Activated CD4-positive, alpha-beta T cell treated with anti-CD3 and anti-CD28 coated beads, Interleukin-2, amount 50 U/mL, for 16 hours (primary cell): ENCODE data around the gene PIGU.

Experiments used
- DNase-seq: peaks from one replicate; pipeline ENCODE4 v3.0.0-alpha.2; 2020

PIGU gene

DNA sequence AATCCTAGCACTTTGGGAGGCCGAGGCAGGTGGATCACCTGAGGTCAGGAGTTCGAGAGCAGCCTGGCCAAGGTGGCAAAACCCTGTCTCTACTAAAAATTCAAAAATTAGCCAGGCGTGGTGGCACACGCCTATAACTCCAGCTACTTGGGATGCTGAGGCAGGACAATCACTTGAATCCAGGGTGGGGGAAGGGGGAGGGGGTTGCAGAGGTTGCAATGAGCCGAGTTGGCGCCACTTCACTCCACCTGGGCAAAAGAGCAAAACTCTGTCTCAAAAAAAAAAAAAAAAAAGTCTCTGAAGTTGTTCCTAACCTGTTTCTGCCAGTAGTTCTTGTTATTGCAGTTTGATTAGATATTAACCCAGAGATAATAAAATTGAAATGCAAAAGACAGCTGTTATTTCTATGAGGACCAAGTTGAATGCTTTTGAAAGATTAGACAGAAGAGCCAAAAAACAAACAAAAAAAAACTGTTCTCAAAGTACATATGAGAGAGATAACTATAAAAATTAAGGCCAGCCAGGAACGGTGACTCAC, 22.6 kb downstream of the PIGU start:
- DNase-seq, result no peak

DNA sequence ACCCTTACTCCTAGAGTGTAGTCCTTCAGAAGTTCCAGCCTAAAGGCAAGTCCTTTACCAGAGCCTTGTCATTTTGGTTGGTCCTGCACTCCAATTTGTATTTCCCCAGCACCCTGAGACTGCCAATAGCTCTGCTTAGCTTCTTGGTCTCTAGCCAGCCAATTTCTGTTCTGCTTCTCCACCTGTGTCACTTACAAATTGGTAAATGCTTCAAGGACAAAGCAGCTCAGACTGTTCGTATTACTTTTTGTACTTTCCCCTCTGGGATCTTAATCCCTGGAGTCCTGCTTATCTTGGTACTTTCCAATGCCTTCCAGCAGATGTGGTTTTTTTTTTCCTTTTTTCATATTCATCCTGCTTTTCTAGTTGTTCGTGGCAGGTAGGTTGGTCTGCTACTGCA, 25.7 kb downstream of the PIGU start:
- no peak for DNase-seq

DNA sequence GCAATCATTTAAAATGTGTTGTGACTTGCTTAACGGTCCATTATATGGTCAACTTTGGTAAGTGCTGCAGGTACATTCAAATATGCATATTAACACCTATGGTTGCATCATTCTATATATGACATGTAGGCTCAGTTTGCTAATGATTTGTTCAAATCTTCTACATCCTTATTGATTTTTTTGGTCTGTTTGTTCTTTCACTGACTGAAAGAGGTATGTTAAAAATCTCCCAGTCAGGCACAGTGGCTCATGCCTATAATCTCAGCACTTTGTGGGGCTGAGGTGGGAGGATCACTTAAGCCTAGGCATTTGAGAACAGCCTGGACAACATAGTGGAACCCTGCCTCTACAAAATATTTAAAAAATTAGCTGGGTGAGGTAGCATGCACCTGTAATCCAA, 29.2 kb downstream of the PIGU start:
- DNase-seq, result no peak

- DNase-seq, result no peak
These were observed 31.9 kb downstream of the PIGU start for GRCh38 chr20:34644951-34645350.

GRCh38 chr20:34644345-34644744, 32.5 kb downstream of the PIGU start:
- no peak for DNase-seq

DNA sequence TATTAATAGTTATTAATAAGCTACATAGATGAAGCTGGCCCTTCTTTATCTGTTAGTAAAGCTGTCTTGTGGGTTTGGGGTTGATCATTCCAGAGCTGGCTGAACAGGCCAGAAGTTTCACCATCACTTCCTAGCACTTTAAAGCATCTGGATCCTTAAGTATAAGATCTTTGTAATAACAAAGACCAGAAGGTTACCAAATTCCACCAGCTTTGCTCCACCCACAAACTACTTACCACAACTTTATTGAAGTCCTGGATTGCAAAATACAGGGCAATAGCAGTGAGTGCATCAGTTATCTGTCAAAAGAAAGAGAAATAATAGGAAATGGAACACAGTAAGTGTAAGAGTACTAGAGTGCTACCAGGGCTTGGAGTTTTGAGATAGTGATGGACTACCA, 33.0 kb downstream of the PIGU start:
- DNase-seq, result no peak

GRCh38 chr20:34642009-34642408, 34.9 kb downstream of the PIGU start:
- no peak for DNase-seq

- DNase-seq, result no peak
These were observed 37.1 kb downstream of the PIGU start for GRCh38 chr20:34639755-34640222.

- no peak for DNase-seq
These were observed 38.4 kb downstream of the PIGU start for GRCh38 chr20:34638532-34638931.

DNA sequence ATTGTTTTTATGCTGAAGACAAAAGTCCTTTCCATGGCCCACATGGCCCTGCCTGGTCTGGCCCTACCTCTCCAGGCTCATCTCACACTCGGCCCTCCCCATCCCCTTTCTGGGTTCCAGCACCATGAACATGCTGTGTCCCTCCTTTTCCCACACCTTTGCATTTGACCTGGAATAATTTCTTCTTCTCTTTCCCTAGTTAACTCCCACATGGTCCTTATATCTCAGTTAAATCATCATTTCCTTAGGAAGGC, 38.9 kb downstream of the PIGU start:
- no peak for DNase-seq

- DNase-seq, result no peak
These were observed 39.5 kb downstream of the PIGU start for GRCh38 chr20:34637245-34638038.

DNA sequence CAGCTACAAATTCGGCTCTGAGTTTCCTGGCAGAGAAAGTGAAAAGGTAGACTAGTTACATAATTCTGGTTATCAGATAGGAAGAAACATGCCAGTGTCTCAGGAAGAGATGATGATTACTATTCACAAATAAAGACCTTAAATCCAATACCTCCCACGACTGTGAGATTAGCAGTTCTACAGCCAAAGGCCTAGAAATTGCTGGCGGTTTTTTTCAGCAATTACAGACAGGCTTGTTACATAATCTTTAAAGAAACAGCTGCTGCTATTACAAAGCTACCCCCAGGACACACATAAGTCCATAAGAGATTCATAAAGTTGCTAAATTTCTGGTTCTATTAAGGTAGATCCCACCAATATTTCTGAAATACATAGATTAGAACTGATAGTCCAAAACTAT, 40.2 kb downstream of the PIGU start:
- no peak for DNase-seq

DNA sequence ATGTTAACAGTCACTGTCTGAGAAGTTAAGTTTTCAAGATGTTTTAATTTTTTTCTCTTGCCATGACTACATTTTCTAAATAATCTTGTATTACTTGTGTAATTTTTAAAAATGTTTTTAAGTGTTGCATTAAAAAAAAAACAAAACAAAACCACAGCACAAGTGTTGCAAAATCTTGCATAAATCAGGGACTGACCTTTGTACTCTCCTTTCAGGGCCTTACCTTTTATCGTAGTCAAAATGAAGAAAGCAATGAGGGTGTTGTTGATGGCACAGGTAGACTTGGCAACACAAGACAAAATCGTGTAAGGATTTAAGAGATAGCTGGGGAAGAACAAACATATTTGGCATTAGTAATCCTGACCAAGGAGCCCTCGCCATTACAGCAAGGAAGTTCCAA, 42.5 kb downstream of the PIGU start:
- no peak for DNase-seq

DNA sequence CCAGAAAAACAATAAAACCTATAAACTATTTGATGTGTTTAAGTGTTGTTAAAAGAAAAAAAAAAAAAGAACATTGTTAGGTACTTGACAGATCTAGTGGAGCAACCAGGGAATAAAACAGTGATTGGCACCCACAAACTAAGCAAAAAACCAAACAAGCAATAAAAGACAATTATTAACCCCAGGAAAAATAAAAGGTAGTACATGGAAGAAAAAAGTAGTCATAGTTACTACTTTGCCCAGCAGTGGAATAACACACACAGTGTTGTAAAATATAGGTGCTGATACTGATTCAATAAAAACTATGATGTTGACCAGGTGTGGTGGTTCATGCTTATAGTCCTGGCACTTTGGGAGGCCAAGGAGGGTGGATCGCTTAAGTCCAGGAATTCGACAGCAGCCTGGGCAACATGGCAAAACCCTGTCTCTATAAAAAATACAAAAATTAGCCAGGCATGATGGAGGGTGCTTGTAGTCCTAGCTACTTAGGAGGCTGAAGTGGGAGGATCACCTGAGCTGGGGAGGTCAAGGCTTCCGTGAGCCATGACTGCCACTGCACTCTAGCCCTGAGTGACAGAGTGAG, 43.9 kb downstream of the PIGU start:
- DNase-seq, result no peak

DNA sequence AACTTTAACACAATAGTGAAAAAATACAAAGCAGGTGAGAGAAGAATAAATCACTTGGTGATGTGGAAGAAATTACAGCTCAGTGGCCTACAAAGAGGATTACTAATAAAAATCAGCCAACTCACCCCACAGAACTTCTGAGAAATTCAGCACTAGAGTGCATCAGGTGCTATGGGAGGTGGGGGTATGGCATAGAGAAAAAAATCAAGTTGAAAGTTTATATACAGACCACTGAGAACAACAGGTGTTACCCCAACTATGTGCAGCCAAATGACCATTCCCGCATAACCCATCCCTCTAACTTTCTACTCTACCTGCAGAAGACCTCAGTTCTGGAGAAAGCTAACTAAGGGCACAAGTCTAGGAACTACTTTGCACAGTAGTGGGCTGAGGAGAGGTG, 47.0 kb downstream of the PIGU start:
- no peak for DNase-seq

DNA sequence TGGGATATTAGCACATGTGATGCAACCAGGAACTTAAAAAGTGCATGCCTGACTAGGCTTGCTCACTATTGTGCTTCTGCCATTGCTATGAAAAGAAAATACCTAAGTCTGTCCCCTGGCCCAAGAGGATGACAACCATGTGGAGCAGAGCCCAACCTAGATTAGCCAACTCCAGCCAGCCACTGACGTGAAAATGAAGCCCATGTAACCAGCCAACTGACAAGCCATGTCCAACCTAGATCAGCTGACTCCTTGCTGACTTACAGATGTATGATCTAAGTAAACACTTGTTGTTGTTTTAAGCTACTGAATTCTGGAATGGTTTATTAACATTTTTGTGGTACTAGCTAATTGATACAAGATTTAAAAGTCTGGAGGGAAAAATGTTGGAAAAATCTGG, 47.5 kb downstream of the PIGU start:
- no peak for DNase-seq

- no peak for DNase-seq
These were observed 48.9 kb downstream of the PIGU start for GRCh38 chr20:34628026-34628425.

DNA sequence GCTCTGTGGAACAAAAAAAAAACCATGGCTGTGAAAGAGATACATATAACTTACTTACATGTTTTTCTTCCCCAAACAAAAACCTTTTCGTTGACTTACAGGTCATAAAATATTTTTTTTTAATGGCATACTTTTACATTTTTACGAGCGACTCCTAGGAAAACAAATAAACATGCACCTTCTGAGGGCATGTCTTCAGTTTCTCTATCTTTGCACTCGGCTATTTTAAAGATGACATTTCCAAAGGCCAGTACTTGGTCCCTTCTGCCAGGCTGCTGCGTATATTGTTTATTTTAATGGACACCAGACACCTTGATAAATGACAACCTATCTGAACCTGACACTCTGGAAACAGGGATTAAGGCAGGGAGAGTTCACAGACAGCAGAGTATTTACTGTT, 49.4 kb downstream of the PIGU start:
- no peak for DNase-seq

DNA sequence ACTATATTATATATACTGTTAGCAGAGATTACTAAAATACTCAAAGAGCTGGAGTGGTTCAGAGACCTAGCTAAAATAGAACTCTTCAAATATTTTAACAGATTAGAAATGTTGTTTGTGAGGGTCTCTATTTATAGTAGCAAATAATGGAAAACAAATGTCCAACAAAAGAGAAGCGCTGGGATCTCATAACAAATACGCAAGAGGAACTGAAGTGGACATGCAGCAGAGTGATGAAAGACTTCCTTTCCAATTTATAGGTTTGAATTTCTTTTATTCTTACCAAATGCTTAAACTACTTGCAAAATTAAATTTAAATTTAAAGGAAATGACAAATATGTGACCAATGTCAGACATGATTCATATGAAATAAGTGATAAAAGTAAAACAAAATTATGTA, 49.9 kb downstream of the PIGU start:
- DNase-seq, result no peak

GRCh38 chr20:34624629-34625028, 52.3 kb downstream of the PIGU start:
- DNase-seq, result no peak

- no peak for DNase-seq
These were observed 54.0 kb downstream of the PIGU start for GRCh38 chr20:34622821-34623451.

GRCh38 chr20:34621383-34622367, 55.2 kb downstream of the PIGU start:
- DNase-seq, result peak; percentile 38

DNA sequence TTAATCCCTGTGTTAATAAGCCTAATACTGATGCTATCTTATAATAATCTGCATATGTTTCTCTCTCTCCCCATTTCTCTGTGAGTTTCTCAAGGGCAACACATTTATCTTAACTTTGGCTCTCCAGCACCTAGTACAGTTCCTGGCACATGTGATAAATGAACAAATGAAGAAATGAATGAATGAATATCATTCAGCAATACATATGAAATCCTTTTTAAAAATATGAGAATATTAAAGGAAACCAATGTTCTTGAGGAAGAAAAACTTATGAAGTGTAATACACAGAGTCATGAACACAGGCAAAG, 55.9 kb downstream of the PIGU start:
- no peak for DNase-seq
